T-helper 2 cell treated with Interferon-gamma antibody and Interleukin-4, amounts not matched to agents 5 μg/mL and 100 μg/mL, for 36 hours (primary cell): ENCODE data around the gene PRSS22.

ENCODE experiments used
- DNase-seq: peaks from one replicate; pipeline ENCODE4 v3.0.0; 2021; ENCODE audit warnings: low spot score
- H3K27ac Mint-ChIP-seq: one replicate; pipeline ENCODE4 v1.8.0; 2021; ENCODE audit warnings: mild to moderate bottlenecking, mixed read lengths
- H3K27me3 Mint-ChIP-seq: one replicate; pipeline ENCODE4 v1.8.0; 2021; ENCODE audit warnings: low read depth, mixed read lengths
- H3K36me3 Mint-ChIP-seq: one replicate; pipeline ENCODE4 v1.8.0; 2021; ENCODE audit warnings: low read depth, mixed read lengths
- H3K4me1 Mint-ChIP-seq: one replicate; pipeline ENCODE4 v1.8.0; 2021; ENCODE audit warnings: low read depth, mixed read lengths
- H3K4me3 Mint-ChIP-seq: one replicate; pipeline ENCODE4 v1.8.0; 2022; ENCODE audit warnings: mild to moderate bottlenecking, moderate library complexity, mixed read lengths
- H3K9me3 Mint-ChIP-seq: one replicate; pipeline ENCODE4 v1.8.0; 2021; ENCODE audit warnings: mixed read lengths

Gene PRSS22

DNA sequence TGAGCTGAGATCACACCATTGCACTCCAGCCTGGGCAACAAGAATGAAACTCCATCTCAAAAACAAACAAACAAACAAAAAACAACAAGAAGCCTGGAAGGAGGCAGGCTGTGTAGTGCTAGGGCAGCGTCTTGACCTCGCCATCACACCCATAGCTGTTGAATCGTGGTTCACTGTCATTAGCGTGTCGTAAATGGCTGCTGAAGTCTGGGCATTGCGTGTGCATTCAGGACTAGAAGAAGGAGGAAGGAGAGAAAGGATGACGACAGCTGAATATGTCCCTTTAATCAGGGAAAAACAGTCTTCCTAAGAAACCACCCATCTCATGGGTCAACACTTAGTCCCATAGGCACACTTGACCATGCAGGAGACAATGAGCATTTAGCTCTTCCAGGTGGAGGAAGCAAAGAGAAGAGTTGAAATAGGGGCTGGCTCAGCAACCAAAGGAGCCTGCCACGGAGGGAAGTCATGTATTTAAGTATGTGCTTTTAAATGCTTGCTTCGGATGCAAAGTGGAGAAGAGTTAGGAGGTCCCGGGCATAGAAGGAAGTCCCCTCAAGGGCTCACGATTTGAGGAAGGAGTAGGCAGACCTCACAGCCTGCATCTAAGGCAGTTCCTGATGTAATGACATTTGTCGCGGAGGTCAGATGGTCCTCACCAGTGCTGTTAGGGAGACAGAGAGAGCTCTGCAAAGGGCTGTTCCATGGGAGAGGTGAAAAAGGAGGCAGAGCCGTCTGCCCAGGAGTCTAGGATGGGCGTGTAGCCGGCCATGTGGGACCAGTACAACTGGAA is 8.8 kb downstream of the PRSS22 start:
- peaks cover 3% of the 10 kb centered on the region for H3K9me3 Mint-ChIP-seq
- no peaks in the 10 kb centered on the region for H3K36me3 Mint-ChIP-seq
- peaks cover 6% of the 10 kb centered on the region for H3K4me1 Mint-ChIP-seq
- peaks cover 10% of the 10 kb centered on the region for H3K27me3 Mint-ChIP-seq
- H3K4me3 Mint-ChIP-seq, result no peak overlapping the region
- DNase-seq, result no peak
- no peak overlapping the region for H3K27ac Mint-ChIP-seq

- peaks cover 14% of the 10 kb centered on the region for H3K4me1 Mint-ChIP-seq
- DNase-seq, result no peak
- H3K27ac Mint-ChIP-seq, result no peak overlapping the region
- no peaks in the 10 kb centered on the region for H3K9me3 Mint-ChIP-seq
- H3K36me3 Mint-ChIP-seq, result no peaks in the 10 kb centered on the region
- H3K4me3 Mint-ChIP-seq, result no peak overlapping the region
- peaks cover 10% of the 10 kb centered on the region for H3K27me3 Mint-ChIP-seq
Measured at GRCh38 chr16:2846511-2847310, 11.3 kb downstream of the PRSS22 start.

- Mint-ChIP-seq H3K4me3 (no peak overlapping the region), H3K27ac (no peak overlapping the region), H3K27me3 (peaks cover 10% of the 10 kb centered on the region), H3K4me1 (peaks cover 15% of the 10 kb centered on the region), H3K36me3 (no peaks in the 10 kb centered on the region), H3K9me3 (no peaks in the 10 kb centered on the region)
- no peak for DNase-seq
Measured at GRCh38 chr16:2845116-2845515, 12.9 kb downstream of the PRSS22 start.

- no peak overlapping the region for H3K27ac Mint-ChIP-seq
Measured at GRCh38 chr16:2843526-2843925, 14.4 kb downstream of the PRSS22 start.

GRCh38 chr16:2842340-2843000 is 15.5 kb downstream of the PRSS22 start:
- H3K9me3 Mint-ChIP-seq, result no peaks in the 10 kb centered on the region
- H3K36me3 Mint-ChIP-seq, result no peaks in the 10 kb centered on the region
- peaks cover 13% of the 10 kb centered on the region for H3K4me1 Mint-ChIP-seq
- no peaks in the 10 kb centered on the region for H3K27me3 Mint-ChIP-seq
- DNase-seq, result peak; percentile 66
- H3K27ac Mint-ChIP-seq, result peak overlapping the region; percentile 78
- H3K4me3 Mint-ChIP-seq, result peak overlapping the region; percentile 60

More at GRCh38 chr16:2843526-2843925, 14.4 kb downstream of the PRSS22 start:
- Mint-ChIP-seq H3K4me1 (peaks cover 13% of the 10 kb centered on the region), H3K27me3 (no peaks in the 10 kb centered on the region), H3K4me3 (no peak overlapping the region), H3K9me3 (no peaks in the 10 kb centered on the region), H3K36me3 (no peaks in the 10 kb centered on the region)
- DNase-seq, result no peak

GRCh38 chr16:2841606-2842339 is 16.2 kb downstream of the PRSS22 start:
- Mint-ChIP-seq H3K9me3 (no peaks in the 10 kb centered on the region), H3K36me3 (no peaks in the 10 kb centered on the region), H3K4me3 (peak overlapping the region; percentile 60), H3K27ac (peak overlapping the region; percentile 78), H3K4me1 (peaks cover 13% of the 10 kb centered on the region), H3K27me3 (no peaks in the 10 kb centered on the region)
- no peak for DNase-seq

DNA sequence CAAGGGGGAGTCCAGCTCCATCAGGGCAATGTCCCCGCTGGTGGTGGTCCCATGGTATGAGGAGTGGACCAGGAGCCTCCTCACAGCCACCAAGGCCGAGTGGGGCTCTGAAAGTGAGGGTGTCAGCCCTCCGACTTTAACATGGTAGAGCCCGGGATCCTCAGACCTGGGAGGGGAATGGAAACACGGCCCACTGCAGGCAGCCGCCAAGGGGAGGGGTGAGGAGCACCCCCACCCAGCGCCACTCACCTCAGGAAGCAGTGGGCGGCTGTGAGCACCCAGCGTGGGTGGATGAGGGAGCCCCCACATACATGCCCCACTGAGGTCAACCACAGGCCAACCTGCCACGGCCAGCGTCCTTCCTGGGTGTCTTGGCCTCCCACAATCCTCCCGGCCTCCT is 17.1 kb downstream of the PRSS22 start:
- no peaks in the 10 kb centered on the region for H3K27me3 Mint-ChIP-seq
- H3K36me3 Mint-ChIP-seq, result no peaks in the 10 kb centered on the region
- no peak for DNase-seq
- no peak overlapping the region for H3K27ac Mint-ChIP-seq
- H3K9me3 Mint-ChIP-seq, result no peaks in the 10 kb centered on the region
- no peak overlapping the region for H3K4me3 Mint-ChIP-seq
- peaks cover 13% of the 10 kb centered on the region for H3K4me1 Mint-ChIP-seq

- peak overlapping the region; percentile 24 for H3K27ac Mint-ChIP-seq
- no peak overlapping the region for H3K4me3 Mint-ChIP-seq
- H3K9me3 Mint-ChIP-seq, result no peaks in the 10 kb centered on the region
- no peaks in the 10 kb centered on the region for H3K27me3 Mint-ChIP-seq
- no peak for DNase-seq
- no peaks in the 10 kb centered on the region for H3K36me3 Mint-ChIP-seq
- H3K4me1 Mint-ChIP-seq, result peaks cover 10% of the 10 kb centered on the region
Measured at GRCh38 chr16:2839650-2840450, 18.1 kb downstream of the PRSS22 start.

DNA sequence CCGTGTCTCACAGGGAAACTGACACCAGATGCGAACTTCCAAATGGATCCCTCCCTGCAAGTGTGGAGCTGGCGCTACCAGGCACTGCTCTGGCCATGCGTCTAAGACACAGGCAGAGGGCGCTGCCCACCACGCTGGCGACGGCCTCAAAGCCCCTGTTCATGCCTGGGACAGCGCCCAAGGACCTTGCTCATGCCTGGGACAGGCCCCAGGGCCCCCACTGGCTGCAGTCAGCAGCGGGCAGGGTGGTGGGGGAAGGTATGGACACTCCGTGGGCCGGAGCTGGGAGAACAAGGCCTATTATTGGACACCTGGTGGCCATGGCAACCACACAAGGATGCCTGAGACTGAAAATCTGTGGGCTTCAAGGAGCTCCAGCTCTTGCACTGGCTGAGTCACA is 19.0 kb downstream of the PRSS22 start:
- Mint-ChIP-seq H3K4me1 (peaks cover 9% of the 10 kb centered on the region), H3K27ac (no peak overlapping the region), H3K9me3 (no peaks in the 10 kb centered on the region), H3K36me3 (no peaks in the 10 kb centered on the region), H3K4me3 (no peak overlapping the region), H3K27me3 (peaks cover 3% of the 10 kb centered on the region)
- DNase-seq, result peak; percentile 49

DNA sequence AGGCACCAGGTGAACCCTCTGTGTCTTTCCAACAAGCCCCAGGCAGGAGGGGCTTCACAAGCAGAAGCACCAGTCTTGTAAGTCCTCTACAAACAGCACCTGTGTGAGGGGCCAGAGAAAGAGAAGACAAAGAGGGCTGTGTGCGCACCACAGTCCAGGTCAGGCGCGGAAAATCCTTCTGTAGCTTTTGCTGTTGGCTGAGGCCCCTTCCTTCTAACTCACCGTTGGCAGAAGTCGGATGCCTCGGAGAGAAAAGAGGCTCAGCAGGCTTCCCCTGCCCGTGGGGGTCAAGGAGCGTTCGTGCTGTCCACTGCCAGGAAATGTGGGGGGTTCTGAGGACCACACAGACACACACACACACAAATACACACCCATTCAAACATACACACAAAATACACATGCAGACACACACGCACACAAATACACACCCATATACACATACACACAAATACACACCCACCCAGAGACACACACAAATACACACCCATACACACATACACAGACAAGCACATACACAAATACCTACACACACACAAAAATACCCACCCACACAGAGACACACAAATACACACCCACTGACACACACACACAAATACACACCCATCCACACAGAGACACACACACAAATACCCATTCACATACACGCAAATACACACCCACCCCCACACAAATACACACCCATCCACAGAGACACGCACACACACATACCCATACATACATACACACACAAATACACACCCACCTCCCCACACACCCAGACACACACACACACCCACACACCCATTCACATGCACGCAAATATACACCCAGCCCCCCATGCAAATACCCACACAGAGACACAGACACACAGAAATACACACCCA is 21.1 kb downstream of the PRSS22 start:
- Mint-ChIP-seq H3K9me3 (no peaks in the 10 kb centered on the region), H3K4me1 (peaks cover 1% of the 10 kb centered on the region), H3K27ac (no peak overlapping the region), H3K4me3 (no peak overlapping the region), H3K27me3 (peaks cover 3% of the 10 kb centered on the region), H3K36me3 (no peaks in the 10 kb centered on the region)
- no peak for DNase-seq

GRCh38 chr16:2835638-2836493 is 22.1 kb downstream of the PRSS22 start:
- H3K4me3 Mint-ChIP-seq, result no peak overlapping the region

DNA sequence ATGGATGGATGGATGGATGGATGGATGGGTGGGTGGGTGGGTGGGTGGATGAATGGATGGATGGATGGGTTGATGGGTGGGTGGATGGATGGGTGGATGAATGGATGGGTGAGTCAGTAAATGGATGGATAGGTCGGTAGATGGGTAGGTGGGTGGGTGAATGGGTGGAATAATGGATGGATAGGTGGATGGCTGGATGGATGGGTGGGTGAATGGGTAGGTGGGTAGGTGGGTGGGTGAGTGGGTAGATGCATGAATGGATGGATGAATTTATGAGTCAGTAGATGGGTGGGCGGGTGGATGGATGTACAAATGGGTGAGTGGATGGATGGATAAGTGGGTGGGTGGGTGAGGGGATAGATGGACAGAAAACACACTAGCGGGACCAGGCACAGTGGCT is 23.0 kb downstream of the PRSS22 start:
- Mint-ChIP-seq H3K4me1 (no peaks in the 10 kb centered on the region), H3K36me3 (no peaks in the 10 kb centered on the region), H3K27ac (no peak overlapping the region), H3K27me3 (peaks cover 3% of the 10 kb centered on the region), H3K9me3 (no peaks in the 10 kb centered on the region), H3K4me3 (no peak overlapping the region)
- no peak for DNase-seq

More at GRCh38 chr16:2835638-2836493, 22.1 kb downstream of the PRSS22 start:
- Mint-ChIP-seq H3K36me3 (no peaks in the 10 kb centered on the region), H3K27me3 (peaks cover 3% of the 10 kb centered on the region), H3K4me1 (no peaks in the 10 kb centered on the region), H3K27ac (no peak overlapping the region), H3K9me3 (no peaks in the 10 kb centered on the region)
- no peak for DNase-seq
